K562 (cell line): ENCODE data around the gene EEF2K. TPM values are rescaled to one million over a fixed set of nuclear protein-coding genes. Genes with fewer than 3 reads are reported as not detected.

Source experiments
- CBX5 ChIP-seq: IDR thresholded peaks from 2 replicates; pipeline ENCODE4 v1.6.1; 2014; ENCODE audit warnings: low read depth, borderline replicate concordance
- KDM2B ChIP-seq: fragments of 250-450 bp; sonication (Bioruptor Pico); IDR thresholded peaks from 2 replicates; pipeline ENCODE4 v1.8.0; 2021; ENCODE audit warnings: mild to moderate bottlenecking, moderate library complexity
- MAZ ChIP-seq, 2 experiments: fragments of 450-650 bp in 1 of 2; sonication (generic) in 1 of 2; formaldehyde crosslinking; IDR thresholded peaks in 1 of 2; conservative IDR thresholded peaks in 1 of 2; 2 replicates each; pipeline versions ENCODE4 v1.4.0 to v1.5.0; 2020; ENCODE audit warnings: mild to moderate bottlenecking in 1 of 2, missing genetic modification reagents in 1 of 2
- MBD2 ChIP-seq: sonication (generic); IDR thresholded peaks from 2 replicates; pipeline ENCODE4 v1.6.1; 2016; ENCODE audit warnings: low read depth, borderline replicate concordance
- MYC ChIP-seq, 2 experiments: fragments of 250-450 bp in 1 of 2; sonication (Bioruptor Pico) in 1 of 2; IDR thresholded peaks; 2 replicates each; pipeline versions ENCODE4 v1.5.1 to v1.6.1; 2012 to 2021; ENCODE audit warnings: low read depth in 2 of 2, borderline replicate concordance in 1 of 2, improper control_type of control experiment in 1 of 2, low read length in 1 of 2, mild to moderate bottlenecking in 1 of 2, moderate library complexity in 1 of 2
- NCOA1 ChIP-seq: fragments of 450-650 bp; IDR thresholded peaks from 2 replicates; pipeline ENCODE4 v1.6.1; 2016; ENCODE audit warnings: low read depth
- NEUROD1 ChIP-seq: fragments of 150-350 bp; IDR thresholded peaks from 2 replicates; pipeline ENCODE4 v1.6.1; 2014; ENCODE audit warnings: borderline replicate concordance, low read length, low read depth; ENCODE audit not compliant: partially characterized antibody
- PML ChIP-seq: IDR thresholded peaks from 2 replicates; pipeline ENCODE4 v1.6.1; 2012; ENCODE audit warnings: low read length, inconsistent platforms
- PRPF4 ChIP-seq: fragments of 200-400 bp; formaldehyde crosslinking; IDR thresholded peaks from one replicate; pipeline ENCODE4 v1.6.1; 2017; ENCODE audit warnings: low read length, low read depth, mild to moderate bottlenecking; ENCODE audit not compliant: insufficient read depth, poor library complexity, severe bottlenecking
- RB1 ChIP-seq: fragments of 450-650 bp; IDR thresholded peaks from 2 replicates; pipeline ENCODE4 v1.6.1; 2017; ENCODE audit warnings: low read depth, mild to moderate bottlenecking
- STAT5B ChIP-seq: fragments of 250-450 bp; sonication (Bioruptor Pico); IDR thresholded peaks from 2 replicates; pipeline ENCODE4 v1.8.0; 2021; ENCODE audit warnings: mild to moderate bottlenecking, inconsistent platforms
- U2AF1 ChIP-seq: fragments of 200-400 bp; formaldehyde crosslinking; optimal IDR thresholded peaks from 2 replicates; pipeline ENCODE3; 2017; ENCODE audit warnings: mild to moderate bottlenecking, low read depth, low read length, moderate library complexity
- ZNF133 ChIP-seq: fragments of 250-450 bp; sonication (Bioruptor Pico); IDR thresholded peaks from 2 replicates; pipeline ENCODE4 v1.4.0; 2020; ENCODE audit warnings: mild to moderate bottlenecking
- polyA plus RNA-seq, 8 experiments: library from polyadenylated mRNA; depleted of rRNA in 4 of 8; stranded (reverse) in 5 of 8; unstranded in 3 of 8; fragments of >200 nt; fragmentation: Nextera tagmentation in 2 of 8; fragmentation: Illumina TruSeq in 1 of 8; extraction: Ambion mirVana in 2 of 8; extraction: Trizol in 1 of 8; gene quantifications; 2 replicates each; pipeline versions ENCODE4 v1.2.1 to v1.2.3, GENCODE V29; 2011 to 2014; ENCODE audit warnings: inconsistent platforms in 1 of 8, missing spikeins in 1 of 8
- total RNA-seq, 7 experiments: library from RNA; depleted of rRNA in 6 of 7; stranded (reverse); fragments of >200 nt in 6 of 7; fragmentation: Illumina TruSeq in 2 of 7; extraction: Trizol in 2 of 7; gene quantifications; 2 replicates each; pipeline versions ENCODE4 v1.2.1 to v1.2.3, GENCODE V29; 2011 to 2021; ENCODE audit warnings: low replicate concordance in 1 of 7
- TF ChIP-seq, protein P1 (sequence below), 2 experiments: fragments of 250-450 bp in 1 of 2; fragments of 450-650 bp in 1 of 2; sonication (Bioruptor Pico) in 1 of 2; IDR thresholded peaks; 2 replicates each; pipeline versions ENCODE4 v1.6.1 to v1.8.0; 2016 to 2021; ENCODE audit warnings: mild to moderate bottlenecking in 2 of 2, moderate library complexity in 2 of 2, missing compliant biosample characterization in 1 of 2, missing genetic modification characterization in 1 of 2
- TF ChIP-seq, protein P2 (sequence below): fragments of 450-650 bp; IDR thresholded peaks from 2 replicates; pipeline ENCODE4 v1.6.1; 2016; ENCODE audit warnings: low read depth

The EEF2K gene
- total and polyA plus RNA-seq, 9 of the 15 experiments (the other 6 are each of a cell fraction or from before 2014, with no cell fraction given) = 3.0 to 35.2 (median 12.2) TPM

GRCh38 chr16:22190081-22190775, 15.8 kb upstream of the EEF2K start (continued):
- no peak for TF ChIP-seq NCOA1
- TF ChIP-seq MYC (IDR thresholded peaks at IDR 0.05; ENCODE audit: low read depth, low read length) = peak; percentile 15
- TF ChIP-seq MYC (CRISPR knock-in tag; IDR thresholded peaks at IDR 0.05; ENCODE audit: borderline replicate concordance, low read depth) = no peak
- no peak for TF ChIP-seq STAT5B (CRISPR knock-in tag)
- peak in 1 of 2 experiments; percentile 50; a peak in 3 of 4 replicates for TF ChIP-seq MAZ (CRISPR knock-in tag; conservative IDR thresholded peaks at IDR 0.05 in 1 of 2, IDR thresholded peaks at IDR 0.05 in 1 of 2)
- no peak for TF ChIP-seq PML
- peak; percentile 27 for TF ChIP-seq NEUROD1
- TF ChIP-seq MBD2 = peak; percentile 97
- TF ChIP-seq PRPF4 = no peak
- TF ChIP-seq, protein P1, sequence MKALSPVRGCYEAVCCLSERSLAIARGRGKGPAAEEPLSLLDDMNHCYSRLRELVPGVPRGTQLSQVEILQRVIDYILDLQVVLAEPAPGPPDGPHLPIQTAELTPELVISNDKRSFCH (CRISPR knock-in tag; IDR thresholded peaks at IDR 0.05) = no peak
- TF ChIP-seq, protein P1 (tag; IDR thresholded peaks at IDR 0.05) = peak; percentile 57; the same call in 1 of the 2 replicates
- TF ChIP-seq, protein P2, sequence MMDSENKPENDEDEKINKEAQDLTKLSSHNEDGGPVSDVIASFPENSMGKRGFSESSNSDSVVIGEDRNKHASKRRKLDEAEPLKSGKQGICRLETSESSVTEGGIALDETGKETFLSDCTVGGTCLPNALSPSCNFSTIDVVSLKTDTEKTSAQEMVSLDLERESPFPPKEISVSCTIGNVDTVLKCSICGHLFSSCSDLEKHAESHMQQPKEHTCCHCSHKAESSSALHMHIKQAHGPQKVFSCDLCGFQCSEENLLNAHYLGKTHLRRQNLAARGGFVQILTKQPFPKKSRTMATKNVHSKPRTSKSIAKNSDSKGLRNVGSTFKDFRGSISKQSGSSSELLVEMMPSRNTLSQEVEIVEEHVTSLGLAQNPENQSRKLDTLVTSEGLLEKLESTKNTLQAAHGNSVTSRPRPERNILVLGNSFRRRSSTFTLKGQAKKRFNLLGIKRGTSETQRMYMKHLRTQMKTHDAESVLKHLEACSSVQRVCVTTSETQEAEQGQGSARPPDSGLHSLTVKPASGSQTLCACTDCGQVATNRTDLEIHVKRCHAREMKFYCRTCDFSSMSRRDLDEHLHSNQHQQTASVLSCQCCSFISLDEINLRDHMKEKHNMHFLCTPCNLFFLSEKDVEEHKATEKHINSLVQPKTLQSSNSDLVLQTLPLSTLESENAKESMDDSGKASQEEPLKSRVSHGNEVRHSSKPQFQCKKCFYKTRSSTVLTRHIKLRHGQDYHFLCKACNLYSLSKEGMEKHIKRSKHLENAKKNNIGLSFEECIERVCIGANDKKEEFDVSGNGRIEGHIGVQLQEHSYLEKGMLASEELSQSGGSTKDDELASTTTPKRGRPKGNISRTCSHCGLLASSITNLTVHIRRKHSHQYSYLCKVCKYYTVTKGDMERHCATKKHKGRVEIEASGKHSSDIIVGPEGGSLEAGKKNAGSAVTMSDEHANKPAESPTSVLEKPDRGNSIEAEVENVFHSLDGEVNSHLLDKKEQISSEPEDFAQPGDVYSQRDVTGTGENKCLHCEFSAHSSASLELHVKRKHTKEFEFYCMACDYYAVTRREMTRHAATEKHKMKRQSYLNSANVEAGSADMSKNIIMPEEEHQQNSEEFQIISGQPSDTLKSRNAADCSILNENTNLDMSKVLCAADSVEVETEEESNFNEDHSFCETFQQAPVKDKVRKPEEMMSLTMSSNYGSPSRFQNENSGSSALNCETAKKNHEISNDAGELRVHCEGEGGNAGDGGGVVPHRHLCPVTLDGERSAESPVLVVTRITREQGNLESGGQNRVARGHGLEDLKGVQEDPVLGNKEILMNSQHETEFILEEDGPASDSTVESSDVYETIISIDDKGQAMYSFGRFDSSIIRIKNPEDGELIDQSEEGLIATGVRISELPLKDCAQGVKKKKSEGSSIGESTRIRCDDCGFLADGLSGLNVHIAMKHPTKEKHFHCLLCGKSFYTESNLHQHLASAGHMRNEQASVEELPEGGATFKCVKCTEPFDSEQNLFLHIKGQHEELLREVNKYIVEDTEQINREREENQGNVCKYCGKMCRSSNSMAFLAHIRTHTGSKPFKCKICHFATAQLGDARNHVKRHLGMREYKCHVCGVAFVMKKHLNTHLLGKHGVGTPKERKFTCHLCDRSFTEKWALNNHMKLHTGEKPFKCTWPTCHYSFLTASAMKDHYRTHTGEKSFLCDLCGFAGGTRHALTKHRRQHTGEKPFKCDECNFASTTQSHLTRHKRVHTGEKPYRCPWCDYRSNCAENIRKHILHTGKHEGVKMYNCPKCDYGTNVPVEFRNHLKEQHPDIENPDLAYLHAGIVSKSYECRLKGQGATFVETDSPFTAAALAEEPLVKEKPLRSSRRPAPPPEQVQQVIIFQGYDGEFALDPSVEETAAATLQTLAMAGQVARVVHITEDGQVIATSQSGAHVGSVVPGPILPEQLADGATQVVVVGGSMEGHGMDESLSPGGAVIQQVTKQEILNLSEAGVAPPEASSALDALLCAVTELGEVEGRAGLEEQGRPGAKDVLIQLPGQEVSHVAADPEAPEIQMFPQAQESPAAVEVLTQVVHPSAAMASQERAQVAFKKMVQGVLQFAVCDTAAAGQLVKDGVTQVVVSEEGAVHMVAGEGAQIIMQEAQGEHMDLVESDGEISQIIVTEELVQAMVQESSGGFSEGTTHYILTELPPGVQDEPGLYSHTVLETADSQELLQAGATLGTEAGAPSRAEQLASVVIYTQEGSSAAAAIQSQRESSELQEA = no peak
- peak; percentile 38 for TF ChIP-seq U2AF1
- no peak for TF ChIP-seq ZNF133
- 0 out of 2 replicates have a peak, but pooled peaks have one; percentile 11 for TF ChIP-seq KDM2B (CRISPR knock-in tag)
- 0 out of 2 replicates have a peak, but pooled peaks have one; percentile 50 for TF ChIP-seq CBX5
- TF ChIP-seq RB1 = 0 out of 2 replicates have a peak, but pooled peaks have one; percentile 70
